ENCODE measurements around the gene RASAL2.

Gene RASAL2

GRCh38 chr1:178098262-178098661 lies 4.4 kb downstream of the RASAL2 start:
- no peak overlapping the region for H3K4me3 ChIP-seq (ENCODE audit: low read length)
- DNase-seq (ENCODE audit: low read depth): no peak
- TF ChIP-seq CTCF (IDR thresholded peaks at IDR 0.05; ENCODE audit: insufficient read depth, low read depth, low read length, missing control alignments): no peak

- TF ChIP-seq CTCF (IDR thresholded peaks at IDR 0.05; ENCODE audit: insufficient read depth, low read depth, low read length, missing control alignments): no peak
- DNase-seq (ENCODE audit: low read depth): no peak
- no peak overlapping the region for H3K4me3 ChIP-seq (ENCODE audit: low read length)
Measured at GRCh38 chr1:178101266-178101630, 7.3 kb downstream of the RASAL2 start.

GRCh38 chr1:178101654-178102053 lies 7.8 kb downstream of the RASAL2 start:
- DNase-seq (ENCODE audit: low read depth): no peak
- no peak for TF ChIP-seq CTCF (IDR thresholded peaks at IDR 0.05; ENCODE audit: insufficient read depth, low read depth, low read length, missing control alignments)
- H3K4me3 ChIP-seq (ENCODE audit: low read length): no peak overlapping the region

GRCh38 chr1:178102218-178102617 lies 8.3 kb downstream of the RASAL2 start:
- no peak for TF ChIP-seq CTCF (IDR thresholded peaks at IDR 0.05; ENCODE audit: insufficient read depth, low read depth, low read length, missing control alignments)
- no peak for DNase-seq (ENCODE audit: low read depth)
- no peak overlapping the region for H3K4me3 ChIP-seq (ENCODE audit: low read length)

- TF ChIP-seq CTCF (IDR thresholded peaks at IDR 0.05; ENCODE audit: insufficient read depth, low read depth, low read length, missing control alignments): no peak
- H3K4me3 ChIP-seq (ENCODE audit: low read length): no peak overlapping the region
- no peak for DNase-seq (ENCODE audit: low read depth)
Measured at GRCh38 chr1:178107823-178108222, 13.9 kb downstream of the RASAL2 start.

GRCh38 chr1:178109348-178110143 lies 15.6 kb downstream of the RASAL2 start:
- TF ChIP-seq CTCF (IDR thresholded peaks at IDR 0.05; ENCODE audit: insufficient read depth, low read depth, low read length, missing control alignments): no peak
- no peak overlapping the region for H3K4me3 ChIP-seq (ENCODE audit: low read length)
- DNase-seq (ENCODE audit: low read depth): peak; percentile 43

- TF ChIP-seq CTCF (IDR thresholded peaks at IDR 0.05; ENCODE audit: insufficient read depth, low read depth, low read length, missing control alignments): no peak
- DNase-seq (ENCODE audit: low read depth): no peak
- H3K4me3 ChIP-seq (ENCODE audit: low read length): no peak overlapping the region
Measured at GRCh38 chr1:178115260-178115659, 21.4 kb downstream of the RASAL2 start.
